Chondrocyte (in vitro differentiated cells): ENCODE results near the gene UBAP2L. TPM values are rescaled to one million over a fixed set of nuclear protein-coding genes. Genes with fewer than 3 reads are reported as not detected.

Source experiments
- DNase-seq: peaks from one replicate; pipeline ENCODE4 v3.0.0; 2021; ENCODE audit warnings: mixed read lengths, low spot score
- H3K27ac Mint-ChIP-seq: one replicate; pipeline ENCODE4 v1.8.0; 2021; ENCODE audit warnings: mild to moderate bottlenecking, moderate library complexity, mixed read lengths; ENCODE audit not compliant: unreplicated experiment
- H3K27me3 Mint-ChIP-seq: 2 replicates; pipeline ENCODE4 v1.8.0; 2021; ENCODE audit warnings: low read depth, mixed read lengths
- H3K36me3 Mint-ChIP-seq: 2 replicates; pipeline ENCODE4 v1.8.0; 2021; ENCODE audit warnings: low read depth, mixed read lengths
- H3K4me1 Mint-ChIP-seq: 2 replicates; pipeline ENCODE4 v1.8.0; 2021; ENCODE audit warnings: low read depth, mild to moderate bottlenecking, mixed read lengths
- H3K4me3 Mint-ChIP-seq: one replicate; pipeline ENCODE4 v1.8.0; 2021; ENCODE audit warnings: mild to moderate bottlenecking, moderate library complexity, mixed read lengths; ENCODE audit not compliant: unreplicated experiment
- H3K9me3 Mint-ChIP-seq: 2 replicates; pipeline ENCODE4 v1.8.0; 2021; ENCODE audit warnings: low read depth, mixed read lengths
- CTCF ChIP-seq: fragments of 200-600 bp; sonication (generic); IDR thresholded peaks from 2 replicates; pipeline ENCODE4 v1.5.0; 2021; ENCODE audit warnings: antibody characterized with exemption, mild to moderate bottlenecking, moderate library complexity
- total RNA-seq: library from RNA; stranded (reverse); gene quantifications from 3 replicates; pipeline ENCODE4 v1.2.1, GENCODE V29; 2021

The UBAP2L gene
- total RNA-seq, 1 donor from 2014 or later: 186 TPM

DNA sequence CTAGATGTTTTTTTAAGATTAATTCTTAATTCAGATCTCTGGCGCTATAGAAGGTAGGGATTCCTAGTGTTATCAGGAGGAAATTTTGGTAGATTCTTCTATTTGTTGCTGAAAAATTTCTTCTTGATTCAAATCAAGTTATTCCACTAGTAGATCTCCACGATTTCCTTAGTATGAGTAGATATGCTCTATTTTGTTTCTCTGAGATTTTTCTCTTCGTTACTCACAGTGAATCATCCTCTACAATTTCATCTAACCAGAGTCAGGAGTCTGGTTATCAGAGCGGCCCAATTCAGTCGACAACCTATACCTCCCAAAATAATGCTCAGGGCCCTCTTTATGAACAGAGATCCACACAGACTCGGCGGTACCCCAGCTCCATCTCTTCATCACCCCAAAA is 32.9 kb downstream of the UBAP2L start:
- H3K36me3 Mint-ChIP-seq: peaks cover 54% of the 10 kb centered on the region
- H3K27ac Mint-ChIP-seq: no peak overlapping the region
- no peaks in the 10 kb centered on the region for H3K9me3 Mint-ChIP-seq
- no peak overlapping the region for H3K4me3 Mint-ChIP-seq
- no peaks in the 10 kb centered on the region for H3K27me3 Mint-ChIP-seq
- DNase-seq: no peak
- TF ChIP-seq CTCF: no peak
- H3K4me1 Mint-ChIP-seq: no peaks in the 10 kb centered on the region

- TF ChIP-seq CTCF: no peak
- Mint-ChIP-seq H3K4me3 (no peak overlapping the region), H3K36me3 (peaks cover 60% of the 10 kb centered on the region), H3K9me3 (no peaks in the 10 kb centered on the region), H3K27ac (no peak overlapping the region), H3K27me3 (no peaks in the 10 kb centered on the region), H3K4me1 (no peaks in the 10 kb centered on the region)
- DNase-seq: no peak
These were observed 35.9 kb downstream of the UBAP2L start for GRCh38 chr1:154256686-154257085.

- no peak for TF ChIP-seq CTCF
- Mint-ChIP-seq H3K36me3 (peaks cover 70% of the 10 kb centered on the region), H3K4me3 (no peak overlapping the region), H3K9me3 (no peaks in the 10 kb centered on the region), H3K4me1 (no peaks in the 10 kb centered on the region), H3K27ac (no peak overlapping the region), H3K27me3 (no peaks in the 10 kb centered on the region)
- no peak for DNase-seq
These were observed 38.0 kb downstream of the UBAP2L start for GRCh38 chr1:154258784-154259183.

DNA sequence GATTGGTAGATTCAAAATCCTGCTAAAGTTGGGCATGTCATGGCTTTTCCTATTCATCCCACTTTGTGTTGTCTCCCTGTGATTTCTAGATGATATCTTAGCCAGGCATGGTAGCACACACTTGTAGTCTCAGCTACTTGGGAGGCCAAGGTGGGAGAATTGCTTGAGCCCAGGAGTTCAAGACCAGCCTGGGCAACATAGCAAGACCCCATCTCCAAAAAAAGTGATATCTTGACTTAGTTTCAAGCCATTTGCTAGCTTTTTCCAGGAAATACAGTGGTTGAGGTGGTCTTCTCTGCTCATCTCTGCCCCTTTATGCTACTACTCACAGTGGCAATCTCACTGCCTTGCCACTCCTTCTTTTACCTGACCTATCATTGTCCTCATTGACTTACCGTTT is 39.4 kb downstream of the UBAP2L start:
- peaks cover 61% of the 10 kb centered on the region for H3K36me3 Mint-ChIP-seq
- H3K9me3 Mint-ChIP-seq: no peaks in the 10 kb centered on the region
- H3K27ac Mint-ChIP-seq: no peak overlapping the region
- no peak for TF ChIP-seq CTCF
- no peaks in the 10 kb centered on the region for H3K27me3 Mint-ChIP-seq
- H3K4me1 Mint-ChIP-seq: no peaks in the 10 kb centered on the region
- DNase-seq: no peak
- H3K4me3 Mint-ChIP-seq: no peak overlapping the region

DNA sequence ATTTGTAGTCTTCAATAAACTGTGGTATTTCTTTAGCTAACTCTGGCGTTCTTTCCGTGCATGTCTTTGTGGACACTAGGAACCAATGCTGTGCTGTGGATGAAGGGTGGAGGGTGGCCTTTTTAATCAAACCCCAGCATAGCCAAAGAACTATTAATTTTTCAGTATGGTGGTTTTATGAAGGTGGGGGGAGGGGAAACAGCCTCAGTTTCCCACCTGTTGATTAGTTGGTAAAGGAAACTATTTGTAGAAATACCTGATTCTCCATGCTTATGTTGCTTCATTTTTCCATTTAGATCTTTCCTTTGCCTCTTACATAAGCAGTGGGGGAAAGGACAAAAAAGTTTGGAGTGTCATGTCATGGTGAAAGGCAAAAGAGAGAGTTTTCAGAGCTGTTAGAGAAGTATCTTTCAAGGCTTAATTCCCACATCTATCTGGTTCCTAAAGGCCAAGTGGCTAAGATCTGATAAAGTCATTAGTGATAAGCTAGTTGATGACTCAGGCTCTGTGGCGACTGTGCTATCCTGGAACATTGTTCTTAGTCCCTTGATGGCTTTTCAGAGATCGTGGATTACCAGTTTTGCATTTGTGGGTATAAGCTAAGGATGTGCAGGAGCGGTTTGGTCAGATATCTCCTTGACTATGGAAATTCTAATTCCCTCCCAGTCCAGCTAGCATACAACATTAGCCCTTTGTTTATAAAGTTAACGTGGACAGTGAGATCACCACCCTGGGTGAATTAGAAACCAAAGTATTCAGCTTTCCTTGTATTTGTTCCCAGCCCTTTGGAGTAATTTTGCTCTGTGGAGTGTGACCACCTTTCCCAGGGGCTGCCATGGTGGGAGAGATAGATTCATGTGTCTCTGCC is 42.9 kb downstream of the UBAP2L start:
- Mint-ChIP-seq H3K27ac (peak overlapping the region; percentile 53), H3K27me3 (no peaks in the 10 kb centered on the region), H3K36me3 (peaks cover 39% of the 10 kb centered on the region), H3K9me3 (no peaks in the 10 kb centered on the region), H3K4me1 (no peaks in the 10 kb centered on the region), H3K4me3 (no peak overlapping the region)
- TF ChIP-seq CTCF: no peak
- DNase-seq: no peak
